ENCODE measurements around the gene RAPGEF1. TPM values are rescaled to one million over a fixed set of nuclear protein-coding genes. Genes with fewer than 3 reads are reported as not detected.

The RAPGEF1 gene
- total RNA-seq, 1 donor from 2014 or later: 33.3 TPM

DNA sequence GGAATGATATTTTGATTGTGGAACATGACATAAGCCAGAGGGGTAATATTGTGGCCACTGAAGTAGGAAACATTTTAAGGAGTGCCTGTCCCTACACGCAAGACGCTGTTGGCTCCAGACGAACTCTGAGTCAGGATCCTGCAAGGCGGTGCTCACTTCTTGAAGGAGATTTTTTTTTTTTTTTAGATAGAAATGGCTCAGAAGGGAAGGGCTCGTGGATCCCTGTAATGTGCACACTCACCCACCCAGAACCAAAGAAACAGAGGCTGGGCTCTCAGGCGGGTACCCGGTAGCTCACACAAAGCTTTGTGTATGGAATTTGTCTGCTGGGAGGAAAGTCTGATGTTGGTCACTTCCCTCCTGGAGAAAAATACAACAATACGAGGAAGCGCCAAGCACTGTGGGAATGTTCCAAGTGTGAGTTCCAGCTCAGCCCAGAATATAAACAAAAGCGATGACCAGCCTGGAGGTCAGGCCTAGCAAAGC is 25.7 kb downstream of the RAPGEF1 start:
- Histone ChIP-seq H3F3A (ENCODE audit: low read depth) (peaks cover 9% of the 10 kb centered on the region), H4K20me1 (ENCODE audit: low read depth) (peaks cover 36% of the 10 kb centered on the region), H3K9ac (no peak overlapping the region), H3K36me3 (no peaks in the 10 kb centered on the region), H3K27me3 (no peaks in the 10 kb centered on the region), H3K4me2 (no peak overlapping the region), H3K9me3 (ENCODE audit: low read depth) (no peaks in the 10 kb centered on the region), H3K79me2 (ENCODE audit: low read depth) (peaks cover 33% of the 10 kb centered on the region), H3K27ac (no peak overlapping the region), H2AFZ (replicated peaks) (no peak overlapping the region), H3K4me3 (no peak overlapping the region), H3K4me1 (peaks cover 22% of the 10 kb centered on the region)
- no peak for DNase-seq (ENCODE audit: low spot score)
- H3K4me1 Mint-ChIP-seq: peaks cover 11% of the 10 kb centered on the region
- H3K36me3 Mint-ChIP-seq: peaks cover 11% of the 10 kb centered on the region
- H3K27me3 Mint-ChIP-seq (ENCODE audit: insufficient read depth, low read depth): no peaks in the 10 kb centered on the region
- TF ChIP-seq EZH2 (IDR thresholded peaks at IDR 0.05) (no peak), EZH2phosphoT487 (IDR thresholded peaks at IDR 0.05) (no peak)
- TF ChIP-seq, protein P1, sequence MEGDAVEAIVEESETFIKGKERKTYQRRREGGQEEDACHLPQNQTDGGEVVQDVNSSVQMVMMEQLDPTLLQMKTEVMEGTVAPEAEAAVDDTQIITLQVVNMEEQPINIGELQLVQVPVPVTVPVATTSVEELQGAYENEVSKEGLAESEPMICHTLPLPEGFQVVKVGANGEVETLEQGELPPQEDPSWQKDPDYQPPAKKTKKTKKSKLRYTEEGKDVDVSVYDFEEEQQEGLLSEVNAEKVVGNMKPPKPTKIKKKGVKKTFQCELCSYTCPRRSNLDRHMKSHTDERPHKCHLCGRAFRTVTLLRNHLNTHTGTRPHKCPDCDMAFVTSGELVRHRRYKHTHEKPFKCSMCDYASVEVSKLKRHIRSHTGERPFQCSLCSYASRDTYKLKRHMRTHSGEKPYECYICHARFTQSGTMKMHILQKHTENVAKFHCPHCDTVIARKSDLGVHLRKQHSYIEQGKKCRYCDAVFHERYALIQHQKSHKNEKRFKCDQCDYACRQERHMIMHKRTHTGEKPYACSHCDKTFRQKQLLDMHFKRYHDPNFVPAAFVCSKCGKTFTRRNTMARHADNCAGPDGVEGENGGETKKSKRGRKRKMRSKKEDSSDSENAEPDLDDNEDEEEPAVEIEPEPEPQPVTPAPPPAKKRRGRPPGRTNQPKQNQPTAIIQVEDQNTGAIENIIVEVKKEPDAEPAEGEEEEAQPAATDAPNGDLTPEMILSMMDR (IDR thresholded peaks at IDR 0.05): no peak
- H3K9me3 Mint-ChIP-seq: no peaks in the 10 kb centered on the region
- no peak overlapping the region for H3K27ac Mint-ChIP-seq
- no peak overlapping the region for H3K4me3 Mint-ChIP-seq

DNA sequence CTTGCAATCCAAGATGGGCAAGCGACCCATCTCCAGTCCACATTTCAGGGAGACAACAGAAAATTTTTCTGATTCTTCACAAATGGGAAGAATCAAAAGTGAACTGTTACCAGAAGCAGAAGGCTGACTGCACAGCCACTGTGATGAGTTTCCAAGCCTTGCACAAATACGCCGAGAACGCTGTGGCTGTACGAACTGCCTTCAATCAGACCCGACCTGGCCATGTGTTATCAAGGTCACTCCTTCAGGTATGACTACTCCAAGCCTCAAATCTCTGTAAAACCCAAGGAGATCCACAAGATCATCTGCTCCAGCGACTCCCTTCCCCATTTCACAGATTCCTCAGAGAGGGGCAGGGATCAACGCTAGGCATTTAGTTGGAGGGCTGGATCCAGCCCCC is 26.9 kb downstream of the RAPGEF1 start:
- peaks cover 16% of the 10 kb centered on the region for H3K4me1 Mint-ChIP-seq
- peaks cover 9% of the 10 kb centered on the region for H3F3A ChIP-seq (ENCODE audit: low read depth)
- H3K36me3 Mint-ChIP-seq: peaks cover 10% of the 10 kb centered on the region
- H2AFZ ChIP-seq (replicated peaks): no peak overlapping the region
- H3K27ac ChIP-seq: no peak overlapping the region
- DNase-seq (ENCODE audit: low spot score): no peak
- no peaks in the 10 kb centered on the region for H3K27me3 Mint-ChIP-seq (ENCODE audit: insufficient read depth, low read depth)
- peaks cover 25% of the 10 kb centered on the region for H3K4me1 ChIP-seq
- H3K36me3 ChIP-seq: no peaks in the 10 kb centered on the region
- no peak overlapping the region for H3K9ac ChIP-seq
- H4K20me1 ChIP-seq (ENCODE audit: low read depth): peaks cover 43% of the 10 kb centered on the region
- no peak overlapping the region for H3K4me3 Mint-ChIP-seq
- no peaks in the 10 kb centered on the region for H3K9me3 Mint-ChIP-seq
- H3K27ac Mint-ChIP-seq: no peak overlapping the region
- H3K79me2 ChIP-seq (ENCODE audit: low read depth): peaks cover 42% of the 10 kb centered on the region
- no peak overlapping the region for H3K4me2 ChIP-seq
- TF ChIP-seq EZH2phosphoT487 (IDR thresholded peaks at IDR 0.05) (no peak), EZH2 (IDR thresholded peaks at IDR 0.05) (no peak)
- TF ChIP-seq, protein P1 (IDR thresholded peaks at IDR 0.05): no peak
- H3K27me3 ChIP-seq: no peaks in the 10 kb centered on the region
- H3K4me3 ChIP-seq: no peak overlapping the region
- no peaks in the 10 kb centered on the region for H3K9me3 ChIP-seq (ENCODE audit: low read depth)

DNA sequence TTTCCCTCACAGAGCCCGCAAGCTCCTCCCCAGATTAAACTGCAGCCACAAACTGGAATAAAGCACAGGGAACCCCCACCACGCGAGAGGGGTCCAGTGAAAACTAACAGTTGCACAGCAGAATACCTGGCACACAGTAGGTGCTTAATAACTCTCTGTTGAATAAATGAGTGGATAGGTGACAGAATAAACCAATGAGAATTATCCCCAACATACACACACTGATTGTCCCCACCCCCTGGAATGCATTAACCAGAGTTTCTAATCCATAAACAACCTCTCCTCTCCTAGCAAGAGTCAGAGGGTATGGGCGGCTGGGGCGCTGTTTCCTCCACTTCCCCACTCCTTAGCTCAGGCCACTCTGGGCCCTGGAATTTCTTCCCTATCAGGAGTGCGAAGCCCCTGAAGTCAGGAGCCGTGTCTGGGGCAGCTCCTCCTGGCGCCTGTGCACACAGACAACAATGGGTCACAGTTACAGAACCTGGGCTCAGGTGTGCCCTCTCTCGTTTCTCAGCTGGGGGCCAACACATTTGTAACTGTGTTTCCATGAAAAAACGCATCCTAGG is 27.6 kb downstream of the RAPGEF1 start:
- H3K4me2 ChIP-seq: no peak overlapping the region
- no peak overlapping the region for H2AFZ ChIP-seq (replicated peaks)
- H3K9me3 ChIP-seq (ENCODE audit: low read depth): no peaks in the 10 kb centered on the region
- Mint-ChIP-seq H3K4me1 (peaks cover 21% of the 10 kb centered on the region), H3K9me3 (no peaks in the 10 kb centered on the region), H3K36me3 (peaks cover 7% of the 10 kb centered on the region), H3K4me3 (no peak overlapping the region), H3K27me3 (ENCODE audit: insufficient read depth, low read depth) (no peaks in the 10 kb centered on the region), H3K27ac (no peak overlapping the region)
- H3K36me3 ChIP-seq: no peaks in the 10 kb centered on the region
- peaks cover 45% of the 10 kb centered on the region for H4K20me1 ChIP-seq (ENCODE audit: low read depth)
- peaks cover 26% of the 10 kb centered on the region for H3K4me1 ChIP-seq
- no peaks in the 10 kb centered on the region for H3K27me3 ChIP-seq
- DNase-seq (ENCODE audit: low spot score): no peak
- peaks cover 9% of the 10 kb centered on the region for H3F3A ChIP-seq (ENCODE audit: low read depth)
- H3K27ac ChIP-seq: no peak overlapping the region
- peaks cover 49% of the 10 kb centered on the region for H3K79me2 ChIP-seq (ENCODE audit: low read depth)
- H3K4me3 ChIP-seq: no peak overlapping the region
- no peak overlapping the region for H3K9ac ChIP-seq
- no peak for TF ChIP-seq EZH2phosphoT487 (IDR thresholded peaks at IDR 0.05)
- TF ChIP-seq EZH2 (IDR thresholded peaks at IDR 0.05): no peak
- TF ChIP-seq, protein P1 (IDR thresholded peaks at IDR 0.05): no peak
